Brain pericyte (primary cell): ENCODE results near the gene FAM13C.
"Not testable (repeated sequence)": the region's sequence is repeated elsewhere in the genome, so short reads cannot be mapped to it uniquely, and the experiment has no call there.

ENCODE experiments used
- DNase-seq: peaks from one replicate; pipeline ENCODE4 v3.0.0-alpha.2; 2012; ENCODE audit warnings: low read depth, low spot score

Gene FAM13C

GRCh38 chr10:59279476-59279875 lies 82.9 kb downstream of the FAM13C start:
- DNase-seq = no peak

DNA sequence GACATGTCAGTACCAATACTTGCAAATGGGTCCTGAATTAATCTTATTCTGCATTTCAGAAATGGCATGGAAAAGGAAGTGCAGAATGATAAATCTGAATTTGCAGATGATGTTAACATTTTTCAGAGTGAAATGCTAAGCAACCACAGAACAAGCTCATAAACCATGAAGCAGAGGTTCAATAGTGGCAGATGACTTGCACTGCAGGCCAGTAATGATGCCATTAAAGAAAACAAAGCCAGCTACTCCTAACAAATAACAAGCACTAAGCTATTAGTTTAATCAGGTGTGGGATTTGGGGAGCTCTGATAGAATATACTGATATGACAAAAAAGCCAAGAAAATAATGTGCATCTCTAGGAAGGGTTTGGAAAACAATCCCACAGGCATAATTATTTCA lies 85.4 kb downstream of the FAM13C start:
- DNase-seq = no peak

- DNase-seq = no peak
Observed at GRCh38 chr10:59276133-59276532, 86.2 kb downstream of the FAM13C start.

DNA sequence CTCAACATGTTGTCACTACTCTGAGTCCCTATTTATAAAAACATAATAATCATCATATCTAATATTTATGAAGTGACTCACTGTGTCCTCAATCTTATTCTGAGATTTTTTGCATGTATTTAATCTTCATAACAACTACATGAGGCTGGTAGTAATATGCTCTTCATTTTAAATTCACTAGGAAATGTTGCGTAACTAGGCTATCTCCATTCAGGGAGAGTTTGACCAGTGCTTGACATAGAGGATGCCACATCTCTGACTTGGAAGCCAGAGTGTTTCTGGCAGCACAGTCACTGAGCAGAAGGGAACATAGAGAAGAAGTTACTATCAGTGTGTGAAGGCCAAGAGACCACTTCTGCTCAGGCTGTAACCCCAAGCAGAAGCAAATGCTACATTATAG lies 88.9 kb downstream of the FAM13C start:
- no peak for DNase-seq

DNA sequence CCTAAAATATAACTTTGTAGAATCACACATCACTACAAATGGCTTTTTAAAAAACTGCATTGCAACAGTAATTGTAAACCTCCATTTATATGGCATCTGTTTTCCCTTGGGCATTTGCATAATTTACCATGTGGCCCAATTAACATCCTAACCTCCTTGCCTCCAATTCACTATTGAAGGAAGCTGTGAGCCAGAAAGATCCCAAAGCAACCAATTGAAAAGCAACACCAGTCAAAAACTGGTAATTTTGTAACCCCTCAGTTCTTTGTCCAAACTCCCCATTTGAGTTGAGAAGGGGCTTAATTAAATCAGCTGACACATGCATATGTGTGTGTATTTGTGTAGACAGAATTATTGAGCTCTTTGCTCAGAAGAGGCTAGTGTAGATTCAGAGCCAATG lies 90.3 kb downstream of the FAM13C start:
- no peak for DNase-seq

- no peak for DNase-seq
Observed at GRCh38 chr10:59271160-59271559, 91.2 kb downstream of the FAM13C start.

DNA sequence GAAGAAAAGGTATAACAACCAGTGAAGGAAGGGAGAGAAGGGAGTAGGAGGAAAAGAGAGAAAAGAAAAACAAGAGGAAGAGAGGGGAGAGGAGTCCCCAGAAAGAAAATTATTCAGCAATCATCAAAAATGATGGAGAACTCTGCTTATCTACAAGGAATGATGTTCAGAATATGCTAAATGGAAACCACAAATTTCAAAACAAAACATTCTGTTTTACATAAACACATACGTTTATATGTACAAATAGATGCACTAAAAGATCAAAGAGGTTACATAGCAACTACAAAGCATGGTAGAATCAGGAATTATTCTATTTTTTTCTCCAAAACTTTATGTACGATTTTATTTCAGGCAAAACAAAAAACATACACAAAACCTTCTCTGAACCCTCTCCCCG lies 91.9 kb downstream of the FAM13C start:
- no peak for DNase-seq

DNA sequence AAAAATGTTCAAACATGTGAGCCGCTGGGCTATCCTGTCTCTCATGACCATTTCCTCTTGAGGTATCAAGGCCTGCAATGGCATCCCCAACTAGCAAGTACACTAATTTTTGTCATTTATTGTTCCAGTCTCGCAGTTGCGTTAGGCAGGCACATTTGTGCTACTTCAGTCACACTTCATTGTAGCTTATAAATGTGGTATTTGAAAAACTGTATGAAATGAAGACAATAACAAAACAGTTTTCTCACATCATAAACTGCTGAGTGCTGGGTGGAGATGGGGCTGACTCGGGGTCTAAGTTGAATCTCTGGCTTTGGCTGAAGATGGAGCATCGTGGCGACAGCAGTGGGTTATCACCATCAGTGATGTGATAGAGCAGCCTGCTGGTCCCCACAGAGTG lies 92.7 kb downstream of the FAM13C start:
- DNase-seq = no peak

DNA sequence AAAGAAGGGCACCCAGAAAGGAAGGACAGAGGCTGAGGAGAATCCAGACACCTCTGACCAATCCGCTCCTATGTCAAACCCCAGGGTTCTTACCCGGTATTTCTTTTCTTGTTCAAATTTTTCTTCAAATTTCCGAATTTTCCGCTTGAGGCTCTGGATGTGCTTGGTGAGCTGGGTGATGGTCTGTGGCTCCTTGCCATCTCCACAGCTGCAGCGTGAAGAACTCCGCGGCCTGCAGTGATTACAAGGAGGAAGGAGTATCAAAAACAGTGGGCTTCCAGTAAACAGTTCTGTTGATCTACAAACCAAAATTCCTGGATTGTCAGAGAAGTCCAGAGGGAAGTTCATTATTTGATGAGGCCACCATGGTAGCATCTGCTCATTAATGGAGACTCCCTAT lies 93.9 kb downstream of the FAM13C start:
- no peak for DNase-seq

DNA sequence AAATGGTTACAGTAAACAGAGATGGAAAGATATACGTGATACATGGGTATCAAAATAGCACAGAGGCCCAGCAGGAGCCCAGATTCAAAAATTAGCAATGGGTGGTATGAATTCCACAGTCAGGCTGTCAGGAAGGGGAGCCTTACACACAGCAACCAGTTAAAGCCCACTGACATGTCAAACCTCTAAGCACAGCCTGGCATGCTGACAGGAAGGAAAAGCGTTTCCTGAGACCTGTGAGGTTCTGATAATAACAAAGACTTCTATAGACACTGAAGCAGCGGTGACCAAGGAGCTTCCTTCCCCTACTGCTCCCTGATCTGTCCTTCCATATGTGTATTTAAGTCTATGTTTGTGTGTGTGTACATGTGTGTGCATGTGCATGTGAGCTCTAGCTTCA lies 96.0 kb downstream of the FAM13C start:
- no peak for DNase-seq

DNA sequence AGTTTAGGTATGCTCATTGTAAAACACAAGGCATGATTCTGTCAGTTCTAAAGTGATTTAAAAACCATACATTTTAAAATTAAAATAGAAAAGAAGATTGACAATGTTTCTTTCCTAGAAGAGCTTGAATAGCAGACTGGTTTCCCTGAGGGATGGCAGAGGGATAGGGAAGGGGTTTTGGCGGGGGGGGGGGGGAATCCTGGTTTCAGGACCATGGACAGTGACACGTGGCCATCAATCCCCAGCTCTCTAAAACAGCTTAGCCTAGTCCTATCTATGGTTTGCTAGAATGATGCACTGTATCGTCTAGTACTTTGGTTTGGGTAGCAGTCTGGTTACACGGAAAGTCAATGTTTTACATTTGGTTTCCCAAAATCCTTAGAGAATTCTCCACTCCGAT lies 97.2 kb downstream of the FAM13C start:
- DNase-seq = no peak

DNA sequence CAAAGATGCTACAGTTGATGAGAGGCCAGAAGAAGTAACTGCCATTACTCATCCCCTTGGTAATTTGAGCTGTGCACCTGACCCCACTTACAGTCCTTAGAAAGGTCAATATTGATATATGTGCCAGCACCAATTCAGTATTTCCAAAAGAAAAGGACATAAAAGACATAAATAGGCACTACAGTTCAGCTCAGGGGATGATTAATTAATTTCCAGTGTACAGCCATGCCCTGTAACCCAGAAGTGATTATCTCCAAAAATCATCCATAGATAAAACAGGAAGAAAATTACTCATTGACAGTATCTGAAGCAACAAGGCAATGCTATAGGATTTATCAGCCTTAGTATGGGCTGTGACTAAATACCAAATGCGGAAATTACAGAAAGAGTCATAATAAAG lies 103.5 kb downstream of the FAM13C start:
- DNase-seq = no peak

- DNase-seq = no peak
Observed at GRCh38 chr10:59257224-59257623, 105.1 kb downstream of the FAM13C start.

DNA sequence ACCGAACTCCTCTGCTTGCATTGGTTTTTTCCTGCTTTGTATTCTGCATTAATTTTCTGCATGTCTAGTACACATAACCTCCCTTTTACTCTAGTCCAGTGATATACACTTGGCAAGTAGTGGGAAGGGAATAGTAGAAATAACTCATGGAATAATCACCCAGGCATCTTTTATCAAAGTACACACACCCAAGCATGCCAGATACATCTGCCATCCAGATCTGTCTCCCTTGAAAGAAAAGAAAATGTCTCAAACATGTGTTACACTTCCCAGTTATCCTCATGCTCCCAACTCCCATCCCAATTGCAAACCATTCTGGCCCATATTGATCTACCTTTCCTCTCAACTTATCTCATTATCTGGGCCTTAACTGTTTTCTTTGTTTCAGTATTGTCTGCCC lies 106.9 kb downstream of the FAM13C start:
- DNase-seq = no peak

DNA sequence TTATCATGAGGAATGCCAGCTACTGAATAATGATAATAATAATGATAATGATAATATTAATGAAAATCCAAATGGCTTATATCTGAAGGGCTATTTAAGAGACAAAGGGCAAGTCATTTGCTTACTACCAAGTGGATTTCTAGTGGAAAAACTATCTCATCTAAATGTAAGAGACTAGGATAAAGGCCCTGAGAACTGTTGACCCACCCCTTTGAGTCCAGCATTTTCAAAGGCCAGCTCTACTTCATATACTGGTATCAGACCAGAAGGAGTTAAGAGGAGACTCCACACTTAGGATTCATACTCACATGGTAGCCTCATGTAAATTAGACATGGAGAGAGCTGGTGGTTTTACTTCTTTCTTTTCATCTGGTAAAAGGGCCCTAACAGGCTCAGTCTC lies 109.9 kb downstream of the FAM13C start:
- DNase-seq = no peak

GRCh38 chr10:59245686-59246085 lies 116.7 kb downstream of the FAM13C start:
- no peak for DNase-seq

DNA sequence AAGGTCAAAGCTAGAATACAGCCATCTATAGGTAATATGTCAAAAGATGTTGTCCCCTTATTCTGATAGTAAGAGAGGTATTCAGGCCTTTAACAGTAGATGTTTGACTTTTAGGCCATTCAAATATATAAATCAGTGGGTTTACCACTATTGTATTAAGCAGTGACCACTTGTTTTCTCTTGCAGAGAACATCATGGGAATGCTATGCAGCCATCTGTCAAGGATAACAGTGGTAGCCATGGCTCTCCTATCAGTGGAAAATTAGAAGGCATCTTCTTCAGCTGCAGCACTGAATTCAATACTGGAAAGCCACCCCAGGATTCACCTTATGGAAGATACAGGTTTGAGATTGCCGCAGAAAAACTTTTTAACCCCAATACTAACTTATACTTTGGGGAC lies 117.5 kb downstream of the FAM13C start:
- DNase-seq = no peak

DNA sequence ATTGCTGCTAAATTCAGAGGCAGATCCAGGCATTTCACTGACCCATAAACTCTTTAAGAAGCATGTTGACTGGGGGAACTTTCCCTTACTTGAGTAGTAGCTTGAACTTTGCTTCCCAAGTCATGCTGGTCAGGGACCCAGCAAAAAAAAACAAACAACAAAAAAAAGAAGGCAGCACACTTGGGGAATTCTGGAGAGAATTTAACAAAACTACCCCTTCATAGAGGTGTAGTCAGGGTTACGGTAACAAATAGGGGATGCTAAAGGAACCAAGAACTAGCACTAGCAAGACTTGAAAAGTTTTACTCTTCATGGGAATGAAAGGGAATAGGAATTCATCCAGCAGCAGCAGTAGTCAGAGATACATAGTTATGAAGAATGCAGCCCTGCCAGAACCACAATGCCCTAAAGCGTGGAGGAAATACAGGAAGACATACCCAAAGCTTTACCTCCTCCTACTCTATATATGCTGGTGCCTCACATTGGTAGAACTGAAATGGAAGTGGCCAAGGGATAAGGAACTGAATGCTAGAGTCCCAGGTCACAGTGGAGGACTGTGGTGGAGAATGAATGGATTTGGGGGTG lies 118.6 kb downstream of the FAM13C start:
- DNase-seq = no peak

DNA sequence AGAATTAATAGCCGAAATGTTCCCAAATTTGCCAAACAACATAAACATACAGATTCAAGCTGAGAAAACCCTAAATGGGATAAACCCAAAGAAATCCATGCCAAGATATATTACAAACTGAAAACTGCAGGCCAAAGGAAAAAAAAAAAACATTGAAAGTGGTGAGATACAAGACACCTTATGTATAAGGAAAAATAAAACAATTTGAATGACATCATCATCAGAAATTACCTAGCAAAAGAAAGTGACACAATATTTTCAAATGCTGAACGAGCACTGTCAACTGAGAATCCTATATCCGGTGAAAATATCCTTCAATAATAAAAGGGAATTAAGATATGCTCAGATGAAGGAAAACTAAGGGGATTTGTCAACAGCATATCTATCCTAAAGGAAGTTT lies 119.4 kb downstream of the FAM13C start:
- DNase-seq = no peak

DNA sequence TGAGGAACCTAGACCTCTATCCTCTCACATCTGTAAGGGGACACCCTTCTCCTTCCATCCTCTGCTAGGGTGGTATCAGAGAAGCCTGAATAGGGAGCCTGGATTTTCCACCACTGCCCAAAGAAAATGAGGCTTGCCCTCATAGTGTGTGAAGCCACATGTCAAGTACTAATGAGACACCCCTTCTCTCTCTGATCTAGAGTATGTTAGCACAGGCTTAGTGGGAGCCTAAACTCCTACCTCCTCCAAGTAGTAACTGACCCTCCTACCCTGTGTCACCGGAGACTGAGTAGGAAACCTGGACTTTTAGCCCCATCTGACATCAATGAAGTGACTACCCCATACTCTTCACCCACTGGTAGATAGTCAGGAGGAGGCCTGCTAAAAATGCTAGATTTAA lies 120.3 kb downstream of the FAM13C start:
- no peak for DNase-seq

GRCh38 chr10:59240582-59241183 lies 121.7 kb downstream of the FAM13C start:
- DNase-seq = no peak

GRCh38 chr10:59239108-59239507 lies 123.2 kb downstream of the FAM13C start:
- DNase-seq = not testable (repeated sequence)

DNA sequence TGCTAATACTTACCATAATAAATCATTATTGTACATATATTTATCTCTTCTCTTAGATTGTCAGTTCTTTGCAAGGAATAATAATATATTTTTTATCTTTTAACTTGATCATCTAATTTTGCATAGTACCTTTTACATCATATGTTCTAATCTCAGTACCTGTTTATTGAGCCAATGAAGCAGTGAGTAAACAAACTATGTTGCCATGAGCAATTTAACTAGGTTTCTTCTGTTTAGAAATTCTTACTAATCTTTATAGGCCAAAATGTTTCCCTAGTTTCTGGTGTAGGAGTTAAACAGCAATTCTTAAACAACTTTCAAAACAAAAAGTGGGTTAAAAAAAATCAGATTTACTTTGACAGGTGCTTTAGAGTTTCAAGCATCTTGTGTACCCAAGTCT lies 124.6 kb downstream of the FAM13C start:
- no peak for DNase-seq

- no peak for DNase-seq
Observed at GRCh38 chr10:59236064-59236697, 126.2 kb downstream of the FAM13C start.
